Type B pancreatic cell (in vitro differentiated cells): ENCODE measurements around the gene MEGF11. TPM values are rescaled to one million over a fixed set of nuclear protein-coding genes. Genes with fewer than 3 reads are reported as not detected.

ENCODE experiments used
- DNase-seq: peaks from one replicate; pipeline ENCODE4 v3.0.0; 2021; ENCODE audit warnings: mixed read lengths; ENCODE audit not compliant: unreplicated experiment; ENCODE audit errors: extremely low spot score
- H3K27ac Mint-ChIP-seq: 2 replicates; pipeline ENCODE4 v1.8.0; 2021; ENCODE audit warnings: mild to moderate bottlenecking, mixed read lengths
- H3K27me3 Mint-ChIP-seq: 2 replicates; pipeline ENCODE4 v1.8.0; 2021; ENCODE audit warnings: mixed read lengths
- H3K36me3 Mint-ChIP-seq: 2 replicates; pipeline ENCODE4 v1.8.0; 2021; ENCODE audit warnings: mixed read lengths
- H3K4me1 Mint-ChIP-seq: one replicate; pipeline ENCODE4 v1.8.0; 2021; ENCODE audit warnings: mixed read lengths; ENCODE audit not compliant: unreplicated experiment
- H3K4me3 Mint-ChIP-seq: 2 replicates; pipeline ENCODE4 v1.8.0; 2021; ENCODE audit warnings: mild to moderate bottlenecking, mixed read lengths
- H3K9me3 Mint-ChIP-seq: 2 replicates; pipeline ENCODE4 v1.8.0; 2021; ENCODE audit warnings: mixed read lengths
- total RNA-seq: library from RNA; stranded (reverse); gene quantifications from 2 replicates; pipeline ENCODE4 v1.2.1, GENCODE V29; 2021; ENCODE audit warnings: low replicate concordance
- TF ChIP-seq, protein P1 (sequence below): fragments of 200-600 bp; sonication (generic); conservative IDR thresholded peaks from 2 replicates; pipeline ENCODE4 v1.5.0; 2021; ENCODE audit warnings: antibody characterized with exemption, mild to moderate bottlenecking

The MEGF11 gene
- total RNA-seq, 1 donor from 2014 or later, result 3.3 TPM

DNA sequence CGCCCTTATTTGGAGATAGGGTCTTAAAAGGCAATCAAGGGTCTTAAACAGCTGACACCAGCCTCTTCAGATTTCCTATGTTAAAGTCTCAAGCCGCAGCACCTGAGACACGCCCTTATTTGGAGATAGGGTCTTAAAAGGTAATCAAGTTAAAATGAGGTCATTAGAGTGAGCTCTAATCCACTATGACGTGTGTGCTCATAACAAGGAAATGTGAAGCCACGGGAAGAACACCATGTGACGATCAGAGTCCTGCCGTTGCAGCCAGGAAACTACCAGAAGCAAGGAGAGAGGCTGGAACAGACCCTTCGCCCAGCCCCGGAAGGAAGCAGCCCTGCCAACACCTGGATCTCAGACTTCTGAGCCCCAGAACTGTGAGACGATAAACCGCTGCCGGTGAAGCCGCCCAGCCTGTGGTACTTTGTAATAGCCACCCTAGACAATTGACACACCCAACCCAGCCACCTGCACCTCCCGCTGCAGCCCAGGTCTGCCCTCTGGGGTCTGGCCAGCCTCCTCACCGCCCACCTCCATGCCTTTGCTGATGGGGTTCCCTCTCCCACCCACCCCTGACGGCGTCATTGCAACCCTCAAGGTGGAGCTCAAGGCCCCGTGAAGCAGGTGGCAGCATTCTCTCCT lies 137.9 kb downstream of the MEGF11 start:
- no peak for DNase-seq
- H3K27me3 Mint-ChIP-seq, result peaks cover 33% of the 10 kb centered on the region
- H3K36me3 Mint-ChIP-seq, result no peaks in the 10 kb centered on the region
- no peaks in the 10 kb centered on the region for H3K9me3 Mint-ChIP-seq
- H3K27ac Mint-ChIP-seq, result no peak overlapping the region
- H3K4me1 Mint-ChIP-seq, result peaks cover 4% of the 10 kb centered on the region
- TF ChIP-seq, protein P1, sequence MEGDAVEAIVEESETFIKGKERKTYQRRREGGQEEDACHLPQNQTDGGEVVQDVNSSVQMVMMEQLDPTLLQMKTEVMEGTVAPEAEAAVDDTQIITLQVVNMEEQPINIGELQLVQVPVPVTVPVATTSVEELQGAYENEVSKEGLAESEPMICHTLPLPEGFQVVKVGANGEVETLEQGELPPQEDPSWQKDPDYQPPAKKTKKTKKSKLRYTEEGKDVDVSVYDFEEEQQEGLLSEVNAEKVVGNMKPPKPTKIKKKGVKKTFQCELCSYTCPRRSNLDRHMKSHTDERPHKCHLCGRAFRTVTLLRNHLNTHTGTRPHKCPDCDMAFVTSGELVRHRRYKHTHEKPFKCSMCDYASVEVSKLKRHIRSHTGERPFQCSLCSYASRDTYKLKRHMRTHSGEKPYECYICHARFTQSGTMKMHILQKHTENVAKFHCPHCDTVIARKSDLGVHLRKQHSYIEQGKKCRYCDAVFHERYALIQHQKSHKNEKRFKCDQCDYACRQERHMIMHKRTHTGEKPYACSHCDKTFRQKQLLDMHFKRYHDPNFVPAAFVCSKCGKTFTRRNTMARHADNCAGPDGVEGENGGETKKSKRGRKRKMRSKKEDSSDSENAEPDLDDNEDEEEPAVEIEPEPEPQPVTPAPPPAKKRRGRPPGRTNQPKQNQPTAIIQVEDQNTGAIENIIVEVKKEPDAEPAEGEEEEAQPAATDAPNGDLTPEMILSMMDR, result no peak
- H3K4me3 Mint-ChIP-seq, result no peak overlapping the region

DNA sequence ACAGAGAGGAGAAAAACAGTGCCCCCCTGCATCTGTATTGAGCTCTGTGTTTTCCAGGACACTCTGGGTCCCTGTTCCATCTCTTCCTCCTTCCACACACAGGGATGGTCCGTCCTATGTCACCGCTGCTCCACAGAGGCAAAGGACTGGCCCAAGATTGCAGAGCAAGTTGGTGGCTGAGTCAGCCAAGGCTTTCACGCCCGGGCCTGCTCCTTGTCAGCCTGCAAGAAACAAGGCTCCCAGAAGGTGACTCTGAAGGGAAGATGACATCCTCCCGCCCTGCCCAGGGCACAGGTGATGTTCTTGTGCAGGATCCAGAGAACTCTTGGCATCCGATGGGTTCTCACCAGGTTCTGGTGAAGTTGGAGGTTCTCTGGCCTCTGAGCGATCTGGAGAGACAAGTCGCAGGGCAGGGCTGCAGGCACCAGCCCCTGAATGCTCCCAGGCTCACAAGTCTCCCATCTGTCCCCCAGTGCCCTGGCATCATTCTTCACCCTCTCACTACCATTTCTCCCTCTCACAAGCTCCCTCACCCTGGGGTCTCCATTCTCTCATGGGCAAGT lies 138.6 kb downstream of the MEGF11 start:
- Mint-ChIP-seq H3K27me3 (peaks cover 35% of the 10 kb centered on the region), H3K4me1 (peaks cover 4% of the 10 kb centered on the region), H3K36me3 (no peaks in the 10 kb centered on the region), H3K27ac (no peak overlapping the region), H3K4me3 (no peak overlapping the region), H3K9me3 (no peaks in the 10 kb centered on the region)
- DNase-seq, result no peak
- TF ChIP-seq, protein P1, result no peak

DNA sequence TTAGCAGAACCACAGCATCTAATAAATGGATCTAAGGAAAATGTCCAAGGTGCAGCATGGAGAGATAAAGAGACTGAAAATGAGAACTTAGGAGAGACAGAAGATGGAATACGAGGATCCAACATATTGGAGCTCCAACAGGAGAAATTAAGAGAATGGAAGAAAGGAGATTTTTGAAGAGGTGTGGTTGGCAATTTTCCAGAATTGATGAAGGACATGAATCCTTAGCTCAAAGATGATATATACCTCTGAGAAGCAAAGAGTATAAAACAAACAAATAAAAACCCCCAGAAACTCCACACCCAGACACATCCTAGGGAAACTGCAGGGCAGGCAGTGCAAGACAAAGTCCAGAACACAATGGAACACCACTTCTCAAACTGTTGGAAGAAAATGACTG lies 141.2 kb downstream of the MEGF11 start:
- H3K27me3 Mint-ChIP-seq, result peaks cover 44% of the 10 kb centered on the region
- no peak overlapping the region for H3K27ac Mint-ChIP-seq
- TF ChIP-seq, protein P1, result no peak

DNA sequence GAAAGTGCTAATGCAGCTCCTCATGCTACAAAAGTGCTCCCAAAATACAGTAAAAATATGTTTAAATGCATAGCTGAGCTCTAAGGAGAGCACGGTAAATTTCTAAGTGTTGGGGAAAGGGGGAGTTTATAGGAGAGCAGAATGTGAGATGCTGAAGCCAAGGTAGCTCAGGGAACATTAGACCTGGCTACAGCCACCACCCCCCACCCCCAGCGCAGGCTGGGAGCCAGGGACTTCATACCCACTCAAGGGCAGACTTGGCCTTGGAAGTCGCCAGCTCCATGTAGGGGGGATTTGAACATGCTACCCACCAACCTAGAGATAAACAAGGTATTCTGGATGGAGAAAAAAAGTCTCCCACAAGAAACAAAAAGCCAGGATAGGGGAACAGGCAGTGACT lies 142.2 kb downstream of the MEGF11 start:
- no peaks in the 10 kb centered on the region for H3K36me3 Mint-ChIP-seq
- H3K27me3 Mint-ChIP-seq, result peaks cover 49% of the 10 kb centered on the region
- H3K27ac Mint-ChIP-seq, result no peak overlapping the region
- H3K4me3 Mint-ChIP-seq, result no peak overlapping the region
- no peak for DNase-seq
- TF ChIP-seq, protein P1, result no peak
- H3K9me3 Mint-ChIP-seq, result no peaks in the 10 kb centered on the region
- peaks cover 10% of the 10 kb centered on the region for H3K4me1 Mint-ChIP-seq

More for the DNA sequence above, 141.2 kb downstream of the MEGF11 start:
- H3K9me3 Mint-ChIP-seq, result no peaks in the 10 kb centered on the region
- peaks cover 10% of the 10 kb centered on the region for H3K4me1 Mint-ChIP-seq
- no peaks in the 10 kb centered on the region for H3K36me3 Mint-ChIP-seq
- DNase-seq, result no peak
- H3K4me3 Mint-ChIP-seq, result no peak overlapping the region

DNA sequence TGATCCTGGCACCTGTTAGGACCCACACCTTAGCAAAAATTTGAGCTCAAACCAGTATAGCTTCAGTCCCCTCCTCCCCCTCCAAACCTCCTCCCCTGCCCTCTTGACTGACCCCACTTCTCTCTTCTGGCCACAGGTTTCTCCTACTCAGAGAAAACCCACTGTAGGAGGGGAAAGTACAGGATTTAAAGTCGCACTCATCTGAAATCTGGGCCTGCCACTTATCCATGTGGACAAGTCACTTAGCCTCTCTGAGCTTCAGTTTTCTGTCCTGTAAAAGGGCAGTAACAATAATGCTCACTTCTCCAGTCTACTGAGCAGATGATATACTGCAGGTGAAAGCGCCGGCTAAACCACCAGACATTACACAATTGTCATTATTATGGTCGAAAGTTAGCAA lies 142.7 kb downstream of the MEGF11 start:
- no peaks in the 10 kb centered on the region for H3K9me3 Mint-ChIP-seq
- no peak for DNase-seq
- H3K4me3 Mint-ChIP-seq, result no peak overlapping the region
- peaks cover 10% of the 10 kb centered on the region for H3K4me1 Mint-ChIP-seq
- TF ChIP-seq, protein P1, result no peak
- H3K27ac Mint-ChIP-seq, result no peak overlapping the region
- H3K36me3 Mint-ChIP-seq, result no peaks in the 10 kb centered on the region
- H3K27me3 Mint-ChIP-seq, result peaks cover 51% of the 10 kb centered on the region
